CD14-positive monocyte (primary cell): ENCODE data around the gene HAUS7. TPM values are rescaled to one million over a fixed set of nuclear protein-coding genes. Genes with fewer than 3 reads are reported as not detected.

Experiments used
- DNase-seq, 3 donors: peaks; one replicate each; pipeline ENCODE4 v3.0.0-alpha.2; 2011 to 2022
- H2AFZ ChIP-seq: 2 replicates; pipeline ENCODE4 v1.6.0; 2012; ENCODE audit warnings: mild to moderate bottlenecking, low read depth, low read length, inconsistent platforms; ENCODE audit not compliant: insufficient read depth, poor library complexity, severe bottlenecking
- H3K27ac ChIP-seq, 2 donors: 1 replicate in 1 of 2; 2 replicates in 1 of 2; pipeline ENCODE4 v1.5.1; 2012 to 2013; ENCODE audit warnings: low read length in 2 of 2, control low read depth in 1 of 2, inconsistent platforms in 1 of 2, low read depth in 1 of 2, mild to moderate bottlenecking in 1 of 2
- H3K27me3 ChIP-seq, 2 donors: one replicate each; pipeline versions ENCODE4 v1.6.0 to v1.6.1; 2011 to 2013; ENCODE audit warnings: low read length in 2 of 2; ENCODE audit not compliant: control insufficient read depth in 2 of 2, insufficient read depth in 2 of 2
- H3K36me3 ChIP-seq, 2 donors: replicated peaks in 1 of 2; 1 replicate in 1 of 2; 2 replicates in 1 of 2; pipeline versions ENCODE4 v1.5.1 to v1.6.1; 2012 to 2013; ENCODE audit warnings: low read length in 2 of 2, control low read depth in 1 of 2, inconsistent platforms in 1 of 2, mild to moderate bottlenecking in 1 of 2; ENCODE audit not compliant: insufficient read depth in 2 of 2, control insufficient read depth in 1 of 2
- H3K4me1 ChIP-seq, 2 donors: 1 replicate in 1 of 2; 2 replicates in 1 of 2; pipeline versions ENCODE4 v1.5.1 to v1.6.1; 2012 to 2013; ENCODE audit warnings: low read length in 2 of 2, control low read depth in 1 of 2, inconsistent platforms in 1 of 2, mild to moderate bottlenecking in 1 of 2, moderate library complexity in 1 of 2; ENCODE audit not compliant: insufficient read depth in 2 of 2, control insufficient read depth in 1 of 2
- H3K4me2 ChIP-seq: replicated peaks from 2 replicates; pipeline ENCODE3; 2012; ENCODE audit warnings: low read length, moderate library complexity, mild to moderate bottlenecking; ENCODE audit not compliant: poor library complexity, severe bottlenecking; ENCODE audit errors: extremely low read depth
- H3K4me3 ChIP-seq, 3 experiments: fragments of 200-600 bp in 1 of 3; sonication (generic) in 1 of 3; replicated peaks in 1 of 3; 1 replicate in 2 of 3; 2 replicates in 1 of 3; pipeline ENCODE4 v1.5.1; 2011 to 2013; ENCODE audit warnings: low read length in 3 of 3, mild to moderate bottlenecking in 3 of 3, control low read depth in 2 of 3, low read depth in 2 of 3, inconsistent platforms in 1 of 3, moderate library complexity in 1 of 3
- H3K79me2 ChIP-seq: 2 replicates; pipeline ENCODE4 v1.6.0; 2012; ENCODE audit warnings: mild to moderate bottlenecking, control low read depth, inconsistent platforms, low read length, moderate library complexity; ENCODE audit not compliant: insufficient read depth
- H3K9ac ChIP-seq: 2 replicates; pipeline ENCODE4 v1.6.0; 2017; ENCODE audit warnings: low read length, mild to moderate bottlenecking; ENCODE audit not compliant: insufficient read depth, poor library complexity, severe bottlenecking
- H3K9me3 ChIP-seq, 2 donors: replicated peaks in 1 of 2; 1 replicate in 1 of 2; 2 replicates in 1 of 2; pipeline versions ENCODE4 v1.5.1 to v1.6.1; 2012 to 2013; ENCODE audit warnings: low read length in 2 of 2, control low read depth in 1 of 2; ENCODE audit not compliant: control insufficient read depth in 1 of 2, insufficient read depth in 1 of 2
- H4K20me1 ChIP-seq: 2 replicates; pipeline ENCODE4 v1.6.0; 2012; ENCODE audit warnings: mild to moderate bottlenecking, low read length, control low read depth, moderate library complexity; ENCODE audit not compliant: insufficient read depth
- H3K27ac Mint-ChIP-seq, 7 donors: one replicate each; pipeline ENCODE4 v1.8.0; 2020; ENCODE audit warnings: mild to moderate bottlenecking in 7 of 7, mixed read lengths in 7 of 7, moderate library complexity in 6 of 7, inconsistent platforms in 2 of 7
- H3K27me3 Mint-ChIP-seq, 3 donors: one replicate each; pipeline ENCODE4 v1.8.0; 2021 to 2022; ENCODE audit warnings: low read depth in 3 of 3, mild to moderate bottlenecking in 3 of 3, mixed read lengths in 3 of 3, moderate library complexity in 3 of 3, inconsistent platforms in 1 of 3
- H3K36me3 Mint-ChIP-seq, 2 donors: one replicate each; pipeline ENCODE4 v1.8.0; 2020; ENCODE audit warnings: mixed read lengths in 2 of 2, inconsistent platforms in 1 of 2, mild to moderate bottlenecking in 1 of 2
- H3K4me1 Mint-ChIP-seq: one replicate; pipeline ENCODE4 v1.8.0; 2020; ENCODE audit warnings: mild to moderate bottlenecking, mixed read lengths
- H3K4me3 Mint-ChIP-seq, 2 donors: one replicate each; pipeline ENCODE4 v1.8.0; 2020; ENCODE audit warnings: mild to moderate bottlenecking in 2 of 2, mixed read lengths in 2 of 2, moderate library complexity in 1 of 2
- H3K9me3 Mint-ChIP-seq, 7 donors: one replicate each; pipeline ENCODE4 v1.8.0; 2020 to 2022; ENCODE audit warnings: mixed read lengths in 7 of 7, mild to moderate bottlenecking in 6 of 7, moderate library complexity in 6 of 7, inconsistent platforms in 2 of 7
- CTCF ChIP-seq: fragments of 200-600 bp; IDR thresholded peaks from one replicate; pipeline ENCODE4 v1.8.0; 2022; ENCODE audit warnings: antibody characterized with exemption, mild to moderate bottlenecking
- WGBS: methylation state at CpG from one replicate; pipeline ENCODE4 v1.1.5; 2013; ENCODE audit warnings: missing lambda C conversion rate; ENCODE audit not compliant: insufficient coverage; 5-methylcytosine and 5-hydroxymethylcytosine counted together
- intact Hi-C, 2 donors: fragments of 100-400 bp; cut with micrococcal nuclease; formaldehyde crosslinking; loops; one replicate each; pipeline versions ENCODE4 v1.15.0 to v1.15.1; 2023
- polyA plus RNA-seq, 3 donors: library from polyadenylated mRNA; depleted of rRNA in 1 of 3; unstranded in 2 of 3; stranded (reverse) in 1 of 3; fragments of 300-500 nt in 2 of 3; fragments of >200 nt in 1 of 3; fragmentation: Illumina TruSeq in 2 of 3; gene quantifications; 1 replicate in 2 of 3; 2 replicates in 1 of 3; pipeline ENCODE4 v1.2.3, GENCODE V29; 2012 to 2021

The HAUS7 gene
- polyA plus RNA-seq, 3 donors = 23.8 to 37.5 (median 26.7) TPM

- Mint-ChIP-seq H3K4me3 (no peak overlapping the region), H3K4me1 (peaks cover 43% of the 10 kb centered on the region), H3K36me3 (peaks cover 10 to 15% of the 10 kb centered on the region in 2 donors), H3K27ac (no peak overlapping the region), H3K27me3 (peaks cover 0 to 18% (median 5%) of the 10 kb centered on the region in 3 donors), H3K9me3 (peaks cover 0 to 5% (median 0%) of the 10 kb centered on the region in 7 donors)
- intact Hi-C loops = no loop called here
- Histone ChIP-seq H2AFZ (no peak overlapping the region), H3K9me3 (no peaks in the 10 kb centered on the region), H3K4me2 (no peak overlapping the region), H3K4me1 (peaks cover 42 to 44% of the 10 kb centered on the region in 2 donors), H3K36me3 (peaks cover 0 to 6% of the 10 kb centered on the region in 2 donors), H3K79me2 (peaks cover 6% of the 10 kb centered on the region), H4K20me1 (no peaks in the 10 kb centered on the region), H3K4me3 (no peak overlapping the region), H3K9ac (no peak overlapping the region), H3K27me3 (no peaks in the 10 kb centered on the region), H3K27ac (no peak overlapping the region)
- no peak for TF ChIP-seq CTCF
- DNase-seq = no peak
- 100% methylated on average over 3 of the region's 8 CpGs for WGBS
Measured at GRCh38 chrX:153417637-153418036, 52.7 kb downstream of the HAUS7 start.

GRCh38 chrX:153416781-153417450 lies 53.5 kb downstream of the HAUS7 start:
- intact Hi-C loops = no loop called here
- H3K27ac Mint-ChIP-seq = peak overlapping the region in 5 of 7 donors; percentile 3 to 72 (median 51)
- peaks cover 0 to 5% (median 0%) of the 10 kb centered on the region in 7 donors for H3K9me3 Mint-ChIP-seq
- Histone ChIP-seq H3K4me2 (no peak overlapping the region), H3K9ac (no peak overlapping the region), H3K27me3 (no peaks in the 10 kb centered on the region), H3K27ac (no peak overlapping the region), H3K4me1 (peaks cover 49 to 51% of the 10 kb centered on the region in 2 donors), H3K36me3 (peaks cover 0 to 4% of the 10 kb centered on the region in 2 donors), H4K20me1 (no peaks in the 10 kb centered on the region), H3K4me3 (no peak overlapping the region), H2AFZ (no peak overlapping the region), H3K79me2 (peaks cover 6% of the 10 kb centered on the region), H3K9me3 (no peaks in the 10 kb centered on the region)
- no peak overlapping the region for H3K4me3 Mint-ChIP-seq
- 90% methylated on average over 2 of the region's 12 CpGs for WGBS
- no peak for DNase-seq
- peaks cover 10 to 11% of the 10 kb centered on the region in 2 donors for H3K36me3 Mint-ChIP-seq
- peaks cover 51% of the 10 kb centered on the region for H3K4me1 Mint-ChIP-seq
- peaks cover 4 to 18% (median 6%) of the 10 kb centered on the region in 3 donors for H3K27me3 Mint-ChIP-seq
- no peak for TF ChIP-seq CTCF
